Activated CD4-positive, CD25-positive, alpha-beta regulatory T cell (primary cell): Measurements from ENCODE around the gene SEPSECS.

Experiments
- DNase-seq, 4 experiments: peaks; one replicate each; lab custom pipeline; 2025; lab: John Stamatoyannopoulos, UW

The SEPSECS gene

GRCh38 chr4:25080571-25080970, 79.7 kb downstream of the SEPSECS start:
- DNase-seq = no peak

DNA sequence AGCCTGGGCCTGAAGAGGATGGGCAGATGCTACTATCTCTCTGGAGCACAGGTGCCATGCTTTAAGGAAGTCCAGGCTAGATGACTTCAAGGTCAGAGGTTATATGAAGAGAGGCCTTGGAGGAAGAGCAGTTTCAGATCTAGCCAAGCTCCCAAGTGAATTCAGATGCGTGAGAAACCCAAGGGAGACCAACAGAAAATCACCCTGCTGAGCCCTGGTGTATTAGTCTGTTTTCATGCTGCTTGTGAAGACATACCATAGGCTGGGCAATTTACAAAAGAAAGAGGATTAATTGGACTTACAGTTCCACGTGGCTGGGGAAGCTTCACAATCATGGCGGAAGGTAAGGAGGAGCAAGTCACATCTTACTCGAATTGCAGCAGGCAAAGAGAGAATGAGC, 81.7 kb downstream of the SEPSECS start:
- no peak for DNase-seq

DNA sequence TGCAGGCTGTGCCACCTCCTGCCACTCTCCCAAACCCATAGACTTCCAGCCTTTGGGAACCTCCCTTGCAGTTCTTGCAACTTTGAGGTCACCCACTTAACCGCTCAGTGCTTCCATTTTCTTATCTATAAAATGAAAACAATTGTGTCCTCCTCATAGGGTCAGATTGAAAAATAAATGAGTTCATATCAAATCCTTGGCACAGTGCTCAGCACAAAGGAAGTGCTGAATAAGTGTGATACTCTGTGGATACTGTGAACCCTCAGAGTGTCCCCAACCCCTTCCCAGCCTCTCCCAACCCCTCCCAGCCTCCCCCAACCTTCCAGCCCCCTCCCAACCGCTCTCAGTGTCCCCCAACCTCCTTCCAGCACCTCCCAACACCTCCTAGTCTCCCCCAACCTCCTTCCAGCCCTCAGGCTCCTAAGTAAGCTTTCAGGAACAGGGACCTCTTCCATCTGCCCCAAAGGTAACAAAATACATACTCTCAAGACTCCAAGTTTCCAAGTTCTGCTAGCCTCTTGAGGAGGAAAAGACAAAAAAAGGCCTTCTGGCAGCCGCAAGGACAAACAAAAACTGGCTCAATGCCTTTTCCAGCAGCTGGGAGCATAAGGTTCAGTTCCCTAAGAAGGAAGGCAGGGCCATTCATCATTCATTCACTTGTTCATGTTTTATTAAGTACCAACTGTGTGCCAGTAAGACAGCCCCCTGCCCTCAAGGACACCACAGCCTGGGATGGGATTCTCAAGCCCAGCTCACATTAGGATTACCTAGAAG, 83.4 kb downstream of the SEPSECS start:
- no peak for DNase-seq

GRCh38 chr4:25075851-25076250, 84.4 kb downstream of the SEPSECS start:
- DNase-seq = no peak

- no peak for DNase-seq
Measured at GRCh38 chr4:25075129-25075528, 85.1 kb downstream of the SEPSECS start.

DNA sequence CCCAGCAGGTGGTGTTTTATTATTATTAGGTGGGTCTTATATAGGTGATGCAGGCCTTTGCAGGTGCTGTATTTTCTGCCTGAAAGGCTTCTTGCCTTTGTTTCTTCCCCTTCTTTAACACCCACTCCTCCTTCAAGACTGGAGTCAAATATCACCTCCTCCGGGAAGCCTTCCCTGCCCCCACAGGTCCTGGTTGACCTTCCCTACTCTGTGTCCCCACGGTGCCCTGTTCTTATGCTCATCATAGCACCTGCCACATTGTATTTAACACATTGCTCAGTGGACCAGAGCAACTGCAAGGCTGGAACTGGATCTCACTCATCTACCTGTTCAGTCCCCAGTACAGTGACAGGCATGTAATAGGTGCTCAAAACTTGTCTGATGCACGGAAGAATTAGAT, 89.7 kb downstream of the SEPSECS start:
- DNase-seq = no peak
